ENCODE data around the gene GALNT11.

- no peak for TF ChIP-seq POLR2A (IDR thresholded peaks at IDR 0.05)
- TF ChIP-seq CTCF (IDR thresholded peaks at IDR 0.05) = no peak
Measured at GRCh38 chr7:152014722-152015121, 10.8 kb upstream of the GALNT11 start.
